ENCODE measurements around the gene SEM1.

The SEM1 gene

GRCh38 chr7:96718107-96719003 lies 8.7 kb upstream of the SEM1 start:
- Histone ChIP-seq H4K8ac (ENCODE audit: low read depth, low read length) (no peak overlapping the region), H3K9ac (ENCODE audit: low read length) (no peak overlapping the region), H3K9me3 (ENCODE audit: insufficient read depth, low read depth, low read length) (no peaks in the 10 kb centered on the region), H3K4me1 (ENCODE audit: control insufficient read depth in 1 of 2, insufficient read depth in 2 of 2, low read length in 2 of 2) (no peaks in the 10 kb centered on the region), H2BK120ac (ENCODE audit: insufficient read depth, low read length, poor library complexity) (no peak overlapping the region), H2BK5ac (ENCODE audit: low read depth, low read length, poor library complexity) (no peak overlapping the region), H3K27me3 (ENCODE audit: insufficient read depth, low read length) (no peaks in the 10 kb centered on the region), H2AK5ac (ENCODE audit: low read length) (no peak overlapping the region), H3K79me2 (ENCODE audit: control insufficient read depth, insufficient read depth, low read length, poor library complexity) (no peaks in the 10 kb centered on the region), H3K79me1 (ENCODE audit: low read length) (no peaks in the 10 kb centered on the region), H2AFZ (ENCODE audit: insufficient read depth, low read length, poor library complexity) (no peak overlapping the region), H3K14ac (ENCODE audit: low read length) (no peak overlapping the region), H3K23ac (ENCODE audit: low read length) (no peak overlapping the region), H4K91ac (ENCODE audit: low read depth, low read length) (no peak overlapping the region), H3K18ac (ENCODE audit: low read length) (no peak overlapping the region), H3K27ac (ENCODE audit: low read depth, low read length) (no peak overlapping the region), H4K12ac (ENCODE audit: low read depth, low read length) (no peak overlapping the region), H3K4me2 (ENCODE audit: low read length) (no peak overlapping the region), H2BK12ac (ENCODE audit: low read length) (no peak overlapping the region), H3K36me3 (ENCODE audit: control insufficient read depth in 1 of 2, insufficient read depth in 2 of 2, low read length in 2 of 2) (no peaks in the 10 kb centered on the region), H3K4me3 (ENCODE audit: low read depth, low read length) (no peak overlapping the region), H3K4ac (ENCODE audit: low read depth, low read length) (no peak overlapping the region)
- DNase-seq, result no peak
- WGBS (ENCODE audit: extremely low coverage, insufficient coverage, insufficient read length), result no CpG with 5 or more reads among the region's 3 CpGs

GRCh38 chr7:96713037-96713436 lies 3.4 kb upstream of the SEM1 start:
- Histone ChIP-seq H3K9ac (ENCODE audit: low read length) (no peak overlapping the region), H4K91ac (ENCODE audit: low read depth, low read length) (no peak overlapping the region), H2BK120ac (ENCODE audit: insufficient read depth, low read length, poor library complexity) (no peak overlapping the region), H3K27ac (ENCODE audit: low read depth, low read length) (no peak overlapping the region), H2AFZ (ENCODE audit: insufficient read depth, low read length, poor library complexity) (no peak overlapping the region), H3K14ac (ENCODE audit: low read length) (no peak overlapping the region), H3K9me3 (ENCODE audit: insufficient read depth, low read depth, low read length) (peaks cover 7% of the 10 kb centered on the region), H3K23ac (ENCODE audit: low read length) (no peak overlapping the region), H2BK12ac (ENCODE audit: low read length) (no peak overlapping the region), H3K4me1 (ENCODE audit: control insufficient read depth in 1 of 2, insufficient read depth in 2 of 2, low read length in 2 of 2) (peaks cover 0 to 2% of the 10 kb centered on the region in 2 experiments), H3K4me3 (ENCODE audit: low read depth, low read length) (no peak overlapping the region), H4K8ac (ENCODE audit: low read depth, low read length) (no peak overlapping the region), H2AK5ac (ENCODE audit: low read length) (no peak overlapping the region), H4K12ac (ENCODE audit: low read depth, low read length) (no peak overlapping the region), H3K79me1 (ENCODE audit: low read length) (peaks cover 4% of the 10 kb centered on the region), H3K36me3 (ENCODE audit: control insufficient read depth in 1 of 2, insufficient read depth in 2 of 2, low read length in 2 of 2) (no peaks in the 10 kb centered on the region), H3K4ac (ENCODE audit: low read depth, low read length) (no peak overlapping the region), H3K79me2 (ENCODE audit: control insufficient read depth, insufficient read depth, low read length, poor library complexity) (peaks cover 6% of the 10 kb centered on the region), H3K27me3 (ENCODE audit: insufficient read depth, low read length) (no peaks in the 10 kb centered on the region), H3K18ac (ENCODE audit: low read length) (no peak overlapping the region), H3K4me2 (ENCODE audit: low read length) (no peak overlapping the region), H2BK5ac (ENCODE audit: low read depth, low read length, poor library complexity) (no peak overlapping the region)
- no CpG with 5 or more reads among the region's 3 CpGs for WGBS (ENCODE audit: extremely low coverage, insufficient coverage, insufficient read length)
- no peak for DNase-seq

GRCh38 chr7:96710544-96710943 lies 898 bp upstream of the SEM1 start:
- H3K4me2 ChIP-seq (ENCODE audit: low read length), result no peak overlapping the region
- no CpG with 5 or more reads among the region's 2 CpGs for WGBS (ENCODE audit: extremely low coverage, insufficient coverage, insufficient read length)

GRCh38 chr7:96708872-96709271 lies 774 bp downstream of the SEM1 start:
- H3K4me1 ChIP-seq (ENCODE audit: control insufficient read depth in 1 of 2, insufficient read depth in 2 of 2, low read length in 2 of 2), result peaks cover 0 to 2% of the 10 kb centered on the region in 2 experiments
- WGBS (ENCODE audit: extremely low coverage, insufficient coverage, insufficient read length), result no CpG with 5 or more reads among the region's 5 CpGs
- H3K79me1 ChIP-seq (ENCODE audit: low read length), result peaks cover 4% of the 10 kb centered on the region
- H4K8ac ChIP-seq (ENCODE audit: low read depth, low read length), result no peak overlapping the region
- no peak overlapping the region for H4K91ac ChIP-seq (ENCODE audit: low read depth, low read length)
- no peak overlapping the region for H4K12ac ChIP-seq (ENCODE audit: low read depth, low read length)
- peak overlapping the region; percentile 82 for H3K4me2 ChIP-seq (ENCODE audit: low read length)
- H3K79me2 ChIP-seq (ENCODE audit: control insufficient read depth, insufficient read depth, low read length, poor library complexity), result peaks cover 6% of the 10 kb centered on the region
- H2AK5ac ChIP-seq (ENCODE audit: low read length), result no peak overlapping the region
- H3K9me3 ChIP-seq (ENCODE audit: insufficient read depth, low read depth, low read length), result peaks cover 7% of the 10 kb centered on the region
- no peak overlapping the region for H3K14ac ChIP-seq (ENCODE audit: low read length)
- H3K27me3 ChIP-seq (ENCODE audit: insufficient read depth, low read length), result no peaks in the 10 kb centered on the region
- no peak overlapping the region for H3K27ac ChIP-seq (ENCODE audit: low read depth, low read length)
- no peaks in the 10 kb centered on the region for H3K36me3 ChIP-seq (ENCODE audit: control insufficient read depth in 1 of 2, insufficient read depth in 2 of 2, low read length in 2 of 2)
- no peak overlapping the region for H2BK120ac ChIP-seq (ENCODE audit: insufficient read depth, low read length, poor library complexity)
- no peak overlapping the region for H3K23ac ChIP-seq (ENCODE audit: low read length)
- H2BK5ac ChIP-seq (ENCODE audit: low read depth, low read length, poor library complexity), result no peak overlapping the region
- H3K18ac ChIP-seq (ENCODE audit: low read length), result no peak overlapping the region
- no peak overlapping the region for H3K9ac ChIP-seq (ENCODE audit: low read length)
- DNase-seq, result peak in 1 of 2 donors; percentile 7
- no peak overlapping the region for H2AFZ ChIP-seq (ENCODE audit: insufficient read depth, low read length, poor library complexity)
- H2BK12ac ChIP-seq (ENCODE audit: low read length), result no peak overlapping the region
- peak overlapping the region; percentile 91 for H3K4ac ChIP-seq (ENCODE audit: low read depth, low read length)
- H3K4me3 ChIP-seq (ENCODE audit: low read depth, low read length), result peak overlapping the region; percentile 62

More at GRCh38 chr7:96710544-96710943, 898 bp upstream of the SEM1 start:
- Histone ChIP-seq H3K4ac (ENCODE audit: low read depth, low read length) (no peak overlapping the region), H2AK5ac (ENCODE audit: low read length) (no peak overlapping the region), H3K36me3 (ENCODE audit: control insufficient read depth in 1 of 2, insufficient read depth in 2 of 2, low read length in 2 of 2) (no peaks in the 10 kb centered on the region), H3K23ac (ENCODE audit: low read length) (no peak overlapping the region), H3K9ac (ENCODE audit: low read length) (no peak overlapping the region), H2BK5ac (ENCODE audit: low read depth, low read length, poor library complexity) (no peak overlapping the region), H3K9me3 (ENCODE audit: insufficient read depth, low read depth, low read length) (peaks cover 7% of the 10 kb centered on the region), H3K79me1 (ENCODE audit: low read length) (peaks cover 4% of the 10 kb centered on the region), H3K14ac (ENCODE audit: low read length) (no peak overlapping the region), H4K8ac (ENCODE audit: low read depth, low read length) (no peak overlapping the region), H2BK120ac (ENCODE audit: insufficient read depth, low read length, poor library complexity) (no peak overlapping the region), H4K12ac (ENCODE audit: low read depth, low read length) (no peak overlapping the region), H3K27ac (ENCODE audit: low read depth, low read length) (no peak overlapping the region), H4K91ac (ENCODE audit: low read depth, low read length) (no peak overlapping the region), H2BK12ac (ENCODE audit: low read length) (no peak overlapping the region), H3K4me3 (ENCODE audit: low read depth, low read length) (no peak overlapping the region), H2AFZ (ENCODE audit: insufficient read depth, low read length, poor library complexity) (no peak overlapping the region), H3K79me2 (ENCODE audit: control insufficient read depth, insufficient read depth, low read length, poor library complexity) (peaks cover 6% of the 10 kb centered on the region), H3K27me3 (ENCODE audit: insufficient read depth, low read length) (no peaks in the 10 kb centered on the region), H3K4me1 (ENCODE audit: control insufficient read depth in 1 of 2, insufficient read depth in 2 of 2, low read length in 2 of 2) (peaks cover 0 to 2% of the 10 kb centered on the region in 2 experiments), H3K18ac (ENCODE audit: low read length) (no peak overlapping the region)
- DNase-seq, result no peak
